HEK293 (cell line): Measurements from ENCODE around the gene FAM216A.
"Not testable (repeated sequence)": the region's sequence is repeated elsewhere in the genome, so short reads cannot be mapped to it uniquely, and the experiment has no call there.

Experiments
- CTCF ChIA-PET: fragments of 350-600 bp; formaldehyde crosslinking; extraction: SDS; loops from one replicate; lab custom pipeline; 2021; ENCODE audit warnings: antibody characterized with exemption; lab: Yijun Ruan, JAX
- POLR2A ChIA-PET: fragments of 300-600 bp; formaldehyde crosslinking; extraction: SDS; loops from one replicate; lab custom pipeline; 2020; ENCODE audit warnings: antibody characterized with exemption, inconsistent platforms; lab: Yijun Ruan, JAX
- H3K27ac ChIP-seq: fragments of 200-500 bp; sonication (Bioruptor generic); 2 replicates; pipeline ENCODE4 v1.5.1; 2014; ENCODE audit warnings: low read depth, low read length, control low read depth, inconsistent platforms; ENCODE audit errors: extremely low read depth
- H3K36me3 ChIP-seq, 2 experiments: fragments of 200-500 bp in 1 of 2; sonication (Bioruptor generic) in 1 of 2; 1 replicate in 1 of 2; 2 replicates in 1 of 2; pipeline ENCODE4 v1.5.1; 2014 to 2017; ENCODE audit warnings: inconsistent platforms in 2 of 2, low read length in 2 of 2; ENCODE audit not compliant: control insufficient read depth in 2 of 2, insufficient read depth in 1 of 2
- H3K4me1 ChIP-seq: fragments of 200-500 bp; sonication (Bioruptor generic); 2 replicates; pipeline ENCODE4 v1.5.1; 2014; ENCODE audit warnings: mild to moderate bottlenecking, low read length, inconsistent platforms; ENCODE audit not compliant: control insufficient read depth, insufficient read depth
- H3K4me3 ChIP-seq: 2 replicates; pipeline ENCODE4 v1.5.1; 2011; ENCODE audit warnings: low read depth, mild to moderate bottlenecking, control low read depth, low read length, moderate library complexity
- H3K9me3 ChIP-seq: fragments of 200-500 bp; sonication (Bioruptor generic); 2 replicates; pipeline ENCODE4 v1.5.1; 2014; ENCODE audit warnings: low read depth, low read length, inconsistent platforms; ENCODE audit not compliant: control insufficient read depth, insufficient read depth
- ATF2 ChIP-seq: fragments of 450-650 bp; formaldehyde crosslinking; IDR thresholded peaks from 2 replicates; pipeline ENCODE4 v1.5.1; 2016; ENCODE audit warnings: missing biosample characterization, missing genetic modification characterization, low read depth
- BCL11B ChIP-seq: fragments of 450-650 bp; formaldehyde crosslinking; IDR thresholded peaks from 2 replicates; pipeline ENCODE4 v1.5.1; 2016; ENCODE audit warnings: low read depth, missing biosample characterization, missing genetic modification characterization
- INSM2 ChIP-seq: fragments of 450-650 bp; formaldehyde crosslinking; IDR thresholded peaks from 2 replicates; pipeline ENCODE4 v1.5.1; 2016; ENCODE audit warnings: missing biosample characterization, missing genetic modification characterization
- PRDM2 ChIP-seq: fragments of 450-650 bp; formaldehyde crosslinking; IDR thresholded peaks from 2 replicates; pipeline ENCODE4 v1.5.1; 2016; ENCODE audit warnings: missing biosample characterization, missing genetic modification characterization, borderline replicate concordance
- PRDM6 ChIP-seq: fragments of 450-650 bp; formaldehyde crosslinking; IDR thresholded peaks from 2 replicates; pipeline ENCODE4 v1.5.1; 2017; ENCODE audit warnings: missing biosample characterization, missing genetic modification characterization
- SP3 ChIP-seq: fragments of 450-650 bp; formaldehyde crosslinking; IDR thresholded peaks from 2 replicates; pipeline ENCODE4 v1.5.1; 2016; ENCODE audit warnings: missing biosample characterization, missing genetic modification characterization
- YY1 ChIP-seq: fragments of 450-650 bp; formaldehyde crosslinking; IDR thresholded peaks from 2 replicates; pipeline ENCODE4 v1.5.1; 2018; ENCODE audit warnings: missing biosample characterization, missing genetic modification characterization
- ZBTB6 ChIP-seq: fragments of 450-650 bp; formaldehyde crosslinking; IDR thresholded peaks from 2 replicates; pipeline ENCODE4 v1.5.1; 2017; ENCODE audit warnings: missing biosample characterization, missing genetic modification characterization
- ZFP41 ChIP-seq: fragments of 450-650 bp; formaldehyde crosslinking; IDR thresholded peaks from 2 replicates; pipeline ENCODE4 v1.5.1; 2016; ENCODE audit warnings: missing biosample characterization, missing genetic modification characterization, borderline replicate concordance
- ZNF121 ChIP-seq: fragments of 450-650 bp; formaldehyde crosslinking; IDR thresholded peaks from 2 replicates; pipeline ENCODE4 v1.5.1; 2016; ENCODE audit warnings: missing biosample characterization, missing genetic modification characterization
- ZNF157 ChIP-seq: fragments of 450-650 bp; formaldehyde crosslinking; IDR thresholded peaks from 2 replicates; pipeline ENCODE4 v1.5.1; 2016; ENCODE audit warnings: missing biosample characterization, missing genetic modification characterization
- ZNF174 ChIP-seq: fragments of 450-650 bp; formaldehyde crosslinking; IDR thresholded peaks from 2 replicates; pipeline ENCODE4 v1.5.0; 2017; ENCODE audit warnings: missing biosample characterization, mild to moderate bottlenecking, missing genetic modification characterization
- ZNF221 ChIP-seq: fragments of 450-650 bp; formaldehyde crosslinking; IDR thresholded peaks from 2 replicates; pipeline ENCODE4 v1.5.1; 2017; ENCODE audit warnings: missing biosample characterization, missing genetic modification characterization, borderline replicate concordance
- ZNF391 ChIP-seq: fragments of 450-650 bp; formaldehyde crosslinking; IDR thresholded peaks from 2 replicates; pipeline ENCODE4 v1.5.1; 2016; ENCODE audit warnings: low read depth, missing biosample characterization, missing genetic modification characterization, borderline replicate concordance
- ZNF416 ChIP-seq: fragments of 450-650 bp; formaldehyde crosslinking; IDR thresholded peaks from 2 replicates; pipeline ENCODE4 v1.5.1; 2016; ENCODE audit warnings: missing biosample characterization, missing genetic modification characterization
- ZNF548 ChIP-seq: fragments of 450-650 bp; formaldehyde crosslinking; IDR thresholded peaks from 2 replicates; pipeline ENCODE4 v1.5.1; 2016; ENCODE audit warnings: missing biosample characterization, missing genetic modification characterization
- ZNF658 ChIP-seq: fragments of 450-650 bp; formaldehyde crosslinking; IDR thresholded peaks from 2 replicates; pipeline ENCODE4; 2016; ENCODE audit warnings: missing biosample characterization, missing genetic modification characterization
- ZSCAN16 ChIP-seq: fragments of 450-650 bp; formaldehyde crosslinking; IDR thresholded peaks from 2 replicates; pipeline ENCODE4 v1.5.1; 2016; ENCODE audit warnings: missing biosample characterization, missing genetic modification characterization

FAM216A gene

GRCh38 chr12:110420644-110421043 is 48.0 kb upstream of the FAM216A start:
- H3K36me3 ChIP-seq, H3K9me3 ChIP-seq, H3K4me3 ChIP-seq, H3K27ac ChIP-seq, H3K4me1 ChIP-seq: not testable (repeated sequence)
- peak; percentile 97 for TF ChIP-seq ZNF121 (tag by site-specific recombination)
- CTCF ChIA-PET: interaction anchor here (3.6 kb wide), 1 partner anchor 11 kb away, joined by 28 read pairs; no protein-coding TSS in a partner anchor
- POLR2A ChIA-PET: interaction anchor here (0.6 kb wide), 1 partner anchor 377 kb away, joined by 4 read pairs; no protein-coding TSS in a partner anchor

- H3K36me3 ChIP-seq: no peaks in the 10 kb centered on the region
- TF ChIP-seq ZFP41 (tag by site-specific recombination) (no peak), YY1 (tag by site-specific recombination) (no peak), ZNF174 (tag by site-specific recombination) (no peak), ZNF221 (tag by site-specific recombination) (no peak), ZBTB6 (tag by site-specific recombination) (peak; percentile 80), ZSCAN16 (tag by site-specific recombination) (no peak), ZNF391 (no peak), PRDM2 (tag by site-specific recombination) (no peak)
- TF ChIP-seq, all 188 proteins: peak for 1
- POLR2A ChIA-PET: interaction anchor here (0.6 kb wide), 1 partner anchor 378 kb away, joined by 4 read pairs; no protein-coding TSS in a partner anchor
- H3K4me1 ChIP-seq: no peaks in the 10 kb centered on the region
- H3K4me3 ChIP-seq: no peak overlapping the region
- H3K9me3 ChIP-seq: no peaks in the 10 kb centered on the region
- CTCF ChIA-PET: interaction anchor here (3.6 kb wide), 1 partner anchor 10 kb away, joined by 28 read pairs; no protein-coding TSS in a partner anchor
- H3K27ac ChIP-seq: no peak overlapping the region
Measured at GRCh38 chr12:110421159-110421661, 47.4 kb upstream of the FAM216A start.

GRCh38 chr12:110421701-110422100 is 46.9 kb upstream of the FAM216A start:
- CTCF ChIA-PET: interaction anchor here (3.6 kb wide), 1 partner anchor 10 kb away, joined by 28 read pairs; no protein-coding TSS in a partner anchor
- H3K36me3 ChIP-seq: no peaks in the 10 kb centered on the region
- no peaks in the 10 kb centered on the region for H3K9me3 ChIP-seq
- no peaks in the 10 kb centered on the region for H3K4me1 ChIP-seq
- no peak overlapping the region for H3K27ac ChIP-seq
- no peak overlapping the region for H3K4me3 ChIP-seq
- POLR2A ChIA-PET: no interaction called here
- no peak for TF ChIP-seq ZNF416 (tag by site-specific recombination)
- TF ChIP-seq ZNF658 (tag by site-specific recombination): no peak
- no peak for TF ChIP-seq ATF2
- TF ChIP-seq ZNF157 (tag by site-specific recombination): no peak
- TF ChIP-seq INSM2 (tag by site-specific recombination): no peak
- no peak for TF ChIP-seq SP3
- TF ChIP-seq BCL11B: no peak
- no peak for TF ChIP-seq PRDM6 (tag by site-specific recombination)
- no peak for TF ChIP-seq ZNF548 (tag by site-specific recombination)
